ENCODE measurements around the gene TNK1. TPM values are rescaled to one million over a fixed set of nuclear protein-coding genes. Genes with fewer than 3 reads are reported as not detected.
A peak's percentile ranks its signal among the peaks of the same experiment; 100 is the strongest.

The TNK1 gene
- total and polyA plus RNA-seq, 7 donors = 0.56 to 1.7 (median 0.82) TPM

GRCh38 chr17:7432296-7432695, 51.4 kb downstream of the TNK1 start:
- TF ChIP-seq CTCF (IDR thresholded peaks at IDR 0.05) = no peak
- intact Hi-C loops (cut with DNase I) = loop anchor here (5.0 to 10.0 kb wide), 2 partner anchors 65 to 253 kb away; partner anchors contain the start of genes TP53 (in 1 of the 2) and WRAP53 (in 1 of the 2)

GRCh38 chr17:7435676-7436555, 55.0 kb downstream of the TNK1 start:
- Histone ChIP-seq H3K9me3 (no peaks in the 10 kb centered on the region), H3K4me3 (peak overlapping the region; percentile 72), H3K36me3 (ENCODE audit: insufficient read depth in 1 of 2, low read depth in 1 of 2) (no peaks in the 10 kb centered on the region), H3K27ac (peak overlapping the region; percentile 100), H3K4me1 (peaks cover 38% of the 10 kb centered on the region), H3K27me3 (ENCODE audit: insufficient read depth in 3 of 3, low read length in 2 of 3) (no peaks in the 10 kb centered on the region)
- ATAC-seq (peak in 2 of 4 donors; percentile 4), DNase-seq (peak; percentile 52 to 70)
- 10 to 11% (median 11%) methylated on average over 47 to 49 of the region's 49 CpGs for WGBS, 3 donors
- no peak for TF ChIP-seq CTCF (IDR thresholded peaks at IDR 0.05)
- intact Hi-C loops (cut with DNase I) = loop anchor here (2.0 to 10.0 kb wide), 4 partner anchors 31 to 249 kb away; partner anchors contain the start of genes KCTD11 (in 1 of the 2), SENP3 (in 1 of the 2), TMEM256 (in 1 of the 2) and TP53 (in 1 of the 2)

More at GRCh38 chr17:7432296-7432695, 51.4 kb downstream of the TNK1 start:
- ATAC-seq = no peak
- Histone ChIP-seq H3K27ac (no peak overlapping the region), H3K4me1 (peaks cover 17% of the 10 kb centered on the region), H3K36me3 (ENCODE audit: insufficient read depth in 1 of 2, low read depth in 1 of 2) (no peaks in the 10 kb centered on the region), H3K9me3 (no peaks in the 10 kb centered on the region), H3K4me3 (no peak overlapping the region), H3K27me3 (ENCODE audit: insufficient read depth in 3 of 3, low read length in 2 of 3) (no peaks in the 10 kb centered on the region)
- DNase-seq = no peak
- 88 to 93% (median 89%) methylated on average over 11 of the region's 11 CpGs for WGBS, 3 donors

GRCh38 chr17:7436556-7437368, 55.9 kb downstream of the TNK1 start:
- Histone ChIP-seq H3K36me3 (ENCODE audit: insufficient read depth in 1 of 2, low read depth in 1 of 2) (no peaks in the 10 kb centered on the region), H3K4me3 (peak overlapping the region; percentile 72), H3K9me3 (no peaks in the 10 kb centered on the region), H3K27me3 (ENCODE audit: insufficient read depth in 3 of 3, low read length in 2 of 3) (no peaks in the 10 kb centered on the region), H3K4me1 (peaks cover 44% of the 10 kb centered on the region), H3K27ac (peak overlapping the region; percentile 100)
- TF ChIP-seq CTCF (IDR thresholded peaks at IDR 0.05) = peak; percentile 88
- ATAC-seq = peak; percentile 70 to 79 (median 78)
- DNase-seq = peak; percentile 83 to 91
- intact Hi-C loops (cut with DNase I) = loop anchor here (5.0 to 10.0 kb wide), 3 partner anchors 84 to 248 kb away; partner anchors contain the start of genes KCTD11 (in 1 of the 2), SENP3 (in 1 of the 2), TP53 (in 1 of the 2) and WRAP53 (in 1 of the 2)
- 3 to 4% (median 3%) methylated on average over 84 to 92 of the region's 92 CpGs for WGBS, 3 donors

GRCh38 chr17:7437369-7437863, 56.5 kb downstream of the TNK1 start:
- no peaks in the 10 kb centered on the region for H3K9me3 ChIP-seq
- H3K36me3 ChIP-seq (ENCODE audit: insufficient read depth in 1 of 2, low read depth in 1 of 2) = no peaks in the 10 kb centered on the region
- peak overlapping the region; percentile 100 for H3K27ac ChIP-seq
- peak overlapping the region; percentile 72 for H3K4me3 ChIP-seq
- peaks cover 44% of the 10 kb centered on the region for H3K4me1 ChIP-seq
- intact Hi-C loops (cut with DNase I) = loop anchor here (5.0 to 10.0 kb wide), 3 partner anchors 85 to 247 kb away; partner anchors contain the start of genes KCTD11 (in 1 of the 2), SENP3 (in 1 of the 2), TP53 (in 1 of the 2) and WRAP53 (in 1 of the 2)
- H3K27me3 ChIP-seq (ENCODE audit: insufficient read depth in 3 of 3, low read length in 2 of 3) = no peaks in the 10 kb centered on the region
- ATAC-seq = peak in 1 of 4 donors; percentile 0
- DNase-seq = no peak
- 23 to 35% (median 32%) methylated on average over 19 to 31 of the region's 31 CpGs for WGBS, 3 donors
- TF ChIP-seq CTCF (IDR thresholded peaks at IDR 0.05) = no peak

All from psoas muscle (tissue), 8 donors.